GM12874 (cell line): ENCODE measurements around the gene PBX4.

Source experiments
- TF ChIP-seq, protein P1 (sequence below): IDR thresholded peaks from 2 replicates; pipeline ENCODE4 v1.5.1; 2011; ENCODE audit warnings: low read depth, mild to moderate bottlenecking, control low read depth, low read length, moderate library complexity; ENCODE audit not compliant: insufficient read depth

PBX4 gene

DNA sequence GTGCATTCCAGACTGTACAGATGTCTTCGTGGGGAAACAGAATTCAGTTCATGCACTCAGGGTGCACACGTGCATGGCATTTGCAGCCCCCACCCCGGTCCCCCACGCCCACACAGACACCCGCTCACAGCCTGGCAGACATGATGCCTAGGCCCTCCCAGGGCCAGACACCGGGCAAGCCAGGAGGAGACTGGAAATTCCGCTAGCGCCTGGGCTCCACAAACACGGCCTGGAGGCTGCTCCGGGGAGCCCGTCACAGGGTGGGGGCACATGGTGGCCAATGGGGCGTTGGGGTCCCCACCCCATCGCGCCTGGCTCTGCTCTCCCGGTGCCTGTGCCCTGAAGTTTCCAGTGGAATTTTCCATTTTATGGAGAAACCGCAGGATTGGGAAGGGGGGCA is 76.9 kb downstream of the PBX4 start:
- TF ChIP-seq, protein P1, sequence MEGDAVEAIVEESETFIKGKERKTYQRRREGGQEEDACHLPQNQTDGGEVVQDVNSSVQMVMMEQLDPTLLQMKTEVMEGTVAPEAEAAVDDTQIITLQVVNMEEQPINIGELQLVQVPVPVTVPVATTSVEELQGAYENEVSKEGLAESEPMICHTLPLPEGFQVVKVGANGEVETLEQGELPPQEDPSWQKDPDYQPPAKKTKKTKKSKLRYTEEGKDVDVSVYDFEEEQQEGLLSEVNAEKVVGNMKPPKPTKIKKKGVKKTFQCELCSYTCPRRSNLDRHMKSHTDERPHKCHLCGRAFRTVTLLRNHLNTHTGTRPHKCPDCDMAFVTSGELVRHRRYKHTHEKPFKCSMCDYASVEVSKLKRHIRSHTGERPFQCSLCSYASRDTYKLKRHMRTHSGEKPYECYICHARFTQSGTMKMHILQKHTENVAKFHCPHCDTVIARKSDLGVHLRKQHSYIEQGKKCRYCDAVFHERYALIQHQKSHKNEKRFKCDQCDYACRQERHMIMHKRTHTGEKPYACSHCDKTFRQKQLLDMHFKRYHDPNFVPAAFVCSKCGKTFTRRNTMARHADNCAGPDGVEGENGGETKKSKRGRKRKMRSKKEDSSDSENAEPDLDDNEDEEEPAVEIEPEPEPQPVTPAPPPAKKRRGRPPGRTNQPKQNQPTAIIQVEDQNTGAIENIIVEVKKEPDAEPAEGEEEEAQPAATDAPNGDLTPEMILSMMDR = no peak

DNA sequence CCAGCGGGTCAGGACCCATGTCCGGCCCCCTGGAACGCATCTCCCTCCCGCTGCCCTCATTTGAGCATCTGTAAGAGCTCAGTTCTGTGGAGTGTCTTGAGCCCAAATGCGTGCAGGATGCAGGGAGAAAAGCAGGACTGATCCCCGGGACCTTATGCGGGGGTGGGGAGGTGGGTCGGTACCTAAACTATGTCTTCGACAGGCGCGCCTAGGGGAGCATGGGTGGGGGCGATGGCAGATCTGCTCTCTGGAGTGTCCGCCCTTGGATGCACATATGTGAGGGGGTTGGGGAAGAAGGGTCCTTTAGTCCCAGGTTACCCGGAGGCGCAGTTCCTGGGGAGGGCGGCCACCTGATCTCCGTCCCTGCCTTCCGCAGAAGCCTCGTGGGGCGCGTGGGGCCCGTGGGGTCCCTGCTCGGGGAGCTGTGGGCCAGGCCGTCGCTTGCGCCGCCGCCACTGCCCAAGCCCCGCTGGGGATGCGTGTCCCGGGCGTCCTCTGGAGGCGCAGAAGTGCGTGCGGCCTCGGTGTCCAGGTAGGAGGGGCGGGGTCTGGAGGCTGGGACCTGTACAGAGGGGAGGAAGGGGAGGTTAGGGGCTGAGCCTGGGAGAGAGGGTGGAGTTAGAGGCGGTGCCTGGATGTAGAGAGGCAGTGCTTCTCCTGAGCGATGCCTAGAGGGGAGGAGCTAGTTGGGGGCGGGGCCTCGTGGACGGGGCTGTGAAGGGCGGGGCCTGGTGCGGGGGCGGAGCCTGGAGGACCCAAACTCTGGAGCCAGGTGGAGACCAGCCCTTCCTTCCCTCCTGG is 77.6 kb downstream of the PBX4 start:
- TF ChIP-seq, protein P1 = no peak

DNA sequence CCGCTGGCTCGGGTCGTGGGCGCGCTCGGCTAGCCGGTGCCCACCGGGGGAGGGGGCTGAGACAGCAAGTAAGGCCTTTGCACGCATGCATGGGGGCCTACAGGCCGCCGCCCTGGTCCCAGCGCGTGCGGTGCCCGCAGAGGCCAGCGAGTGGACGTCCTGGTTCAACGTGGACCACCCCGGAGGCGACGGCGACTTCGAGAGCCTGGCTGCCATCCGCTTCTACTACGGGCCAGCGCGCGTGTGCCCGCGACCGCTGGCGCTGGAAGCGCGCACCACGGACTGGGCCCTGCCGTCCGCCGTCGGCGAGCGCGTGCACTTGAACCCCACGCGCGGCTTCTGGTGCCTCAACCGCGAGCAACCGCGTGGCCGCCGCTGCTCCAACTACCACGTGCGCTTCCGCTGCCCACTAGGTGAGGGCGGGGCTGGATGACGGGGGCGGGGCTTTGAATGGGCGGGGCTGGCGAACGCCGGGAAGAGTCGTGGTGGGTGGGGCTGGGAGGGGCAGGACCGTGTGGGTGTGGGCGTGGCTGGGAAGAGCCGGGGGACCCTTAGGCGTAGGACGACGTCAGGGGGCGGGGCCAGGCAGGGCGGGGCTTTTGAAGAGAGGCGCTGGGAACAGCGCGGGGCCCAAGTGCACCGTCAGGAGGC is 78.3 kb downstream of the PBX4 start:
- TF ChIP-seq, protein P1 = no peak

- TF ChIP-seq, protein P1 = no peak
Measured at GRCh38 chr19:19539698-19540063, 78.8 kb downstream of the PBX4 start.

DNA sequence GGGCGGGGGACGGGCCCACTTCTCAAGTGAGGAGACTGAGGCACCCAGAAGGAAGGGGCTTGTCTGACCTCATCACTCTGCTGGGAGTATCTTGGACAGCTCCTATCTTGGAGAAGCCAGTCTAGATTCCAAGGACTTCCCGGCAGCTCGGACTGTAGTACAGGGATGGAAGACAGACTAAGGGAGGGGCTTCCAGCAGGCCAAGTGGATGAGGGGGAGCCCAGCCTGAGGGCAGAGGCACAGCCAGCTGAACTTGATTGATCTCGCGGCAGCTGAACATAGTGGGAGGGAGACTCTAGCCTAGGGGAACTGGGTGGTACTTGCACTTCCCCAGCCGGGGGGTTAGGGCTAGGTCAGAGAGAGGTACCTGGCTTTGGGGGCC is 79.7 kb downstream of the PBX4 start:
- TF ChIP-seq, protein P1 = no peak

- TF ChIP-seq, protein P1 = no peak
Measured at GRCh38 chr19:19538061-19538784, 80.3 kb downstream of the PBX4 start, which contains the start of gene CILP2. CILP2 (plus strand) TSS chr19:19538265; CDS start chr19:19538350, 85 bp downstream.
